IMR-90 (cell line): ENCODE measurements around the gene HNRNPH2. TPM values are rescaled to one million over a fixed set of nuclear protein-coding genes. Genes with fewer than 3 reads are reported as not detected.

Experiments used
- ATAC-seq: fragments of 200-7000 bp; cut with Tn5 transposase; 2 replicates; pipeline ENCODE4 v1.9.1; 2020; ENCODE audit warnings: low read depth, mild to moderate bottlenecking, moderate library complexity
- BruUV-seq: library from RNA; stranded (reverse); fragments of 400-500 nt; replicated peaks from 2 replicates; lab custom pipeline; 2021; lab: Mats Ljungman, UMichigan
- CTCF ChIA-PET: fragments of 300-600 bp; formaldehyde crosslinking; extraction: SDS; loops from one replicate; lab custom pipeline; 2021; ENCODE audit warnings: antibody characterized with exemption; lab: Yijun Ruan, JAX
- POLR2A ChIA-PET: fragments of 300-600 bp; sonication (Branson Sonifier 250); formaldehyde crosslinking; loops from one replicate; lab custom pipeline; 2022; ENCODE audit warnings: antibody characterized with exemption; ENCODE audit not compliant: unreplicated experiment; lab: Charles Lee
- DNase-seq: peaks from one replicate; pipeline ENCODE4 v3.0.0; 2013
- H2AFZ ChIP-seq: replicated peaks from 2 replicates; pipeline ENCODE3; 2013; ENCODE audit warnings: low read length, mild to moderate bottlenecking; ENCODE audit not compliant: poor library complexity
- H2AK5ac ChIP-seq: 2 replicates; pipeline ENCODE4 v1.6.1; 2013; ENCODE audit warnings: low read depth, low read length, inconsistent platforms
- H2AK9ac ChIP-seq: replicated peaks from 2 replicates; pipeline ENCODE3; 2013; ENCODE audit warnings: mild to moderate bottlenecking, low read depth, low read length, moderate library complexity; ENCODE audit not compliant: poor library complexity
- H2BK120ac ChIP-seq: 2 replicates; pipeline ENCODE4 v1.6.1; 2013; ENCODE audit warnings: low read depth, low read length, inconsistent platforms
- H2BK15ac ChIP-seq: 3 replicates; pipeline ENCODE4 v1.6.1; 2013; ENCODE audit warnings: low read depth, low read length, inconsistent platforms
- H2BK20ac ChIP-seq: 2 replicates; pipeline ENCODE4 v1.6.1; 2013; ENCODE audit warnings: low read depth, mild to moderate bottlenecking, inconsistent platforms, low read length, moderate library complexity
- H2BK5ac ChIP-seq: 2 replicates; pipeline ENCODE4 v1.6.1; 2013; ENCODE audit warnings: mild to moderate bottlenecking, low read depth, low read length, inconsistent platforms; ENCODE audit not compliant: poor library complexity, severe bottlenecking
- H3K14ac ChIP-seq: replicated peaks from 2 replicates; pipeline ENCODE4 v1.6.1; 2013; ENCODE audit warnings: low read depth, low read length, inconsistent platforms
- H3K18ac ChIP-seq: 2 replicates; pipeline ENCODE4 v1.6.1; 2013; ENCODE audit warnings: low read depth, low read length, control low read depth
- H3K23ac ChIP-seq: 2 replicates; pipeline ENCODE4 v1.6.1; 2013; ENCODE audit warnings: low read depth, low read length, inconsistent platforms
- H3K27ac ChIP-seq: 2 replicates; pipeline ENCODE4 v1.5.1; 2013; ENCODE audit warnings: mild to moderate bottlenecking, control low read depth, low read length; ENCODE audit not compliant: insufficient read depth
- H3K27me3 ChIP-seq: 2 replicates; pipeline ENCODE4 v1.6.1; 2013; ENCODE audit warnings: low read length; ENCODE audit not compliant: control insufficient read depth, insufficient read depth
- H3K36me3 ChIP-seq: 2 replicates; pipeline ENCODE4 v1.6.1; 2013; ENCODE audit warnings: low read length, mixed read lengths; ENCODE audit not compliant: control insufficient read depth, insufficient read depth
- H3K4ac ChIP-seq: 2 replicates; pipeline ENCODE4 v1.6.1; 2013; ENCODE audit warnings: low read depth, low read length, inconsistent platforms
- H3K4me1 ChIP-seq: 2 replicates; pipeline ENCODE4 v1.6.1; 2013; ENCODE audit warnings: low read length, mixed read lengths; ENCODE audit not compliant: control insufficient read depth, insufficient read depth
- H3K4me2 ChIP-seq: 2 replicates; pipeline ENCODE4 v1.6.1; 2013; ENCODE audit warnings: low read depth, mild to moderate bottlenecking, control low read depth, low read length, moderate library complexity
- H3K4me3 ChIP-seq: 2 replicates; pipeline ENCODE4 v1.5.1; 2013; ENCODE audit warnings: low read depth, mild to moderate bottlenecking, control low read depth, low read length, moderate library complexity; ENCODE audit not compliant: insufficient read depth
- H3K56ac ChIP-seq: 2 replicates; pipeline ENCODE4 v1.6.1; 2013; ENCODE audit warnings: low read length, inconsistent platforms; ENCODE audit not compliant: insufficient read depth; ENCODE audit errors: extremely low read depth
- H3K79me1 ChIP-seq, 2 experiments: 2 replicates each; pipeline ENCODE4 v1.6.1; 2013; ENCODE audit warnings: low read length in 2 of 2, inconsistent platforms in 1 of 2, low read depth in 1 of 2
- H3K9ac ChIP-seq: 2 replicates; pipeline ENCODE4 v1.6.1; 2013; ENCODE audit warnings: low read depth, low read length, control low read depth
- H3K9me1 ChIP-seq: 2 replicates; pipeline ENCODE4 v1.6.1; 2013; ENCODE audit warnings: low read length, inconsistent platforms; ENCODE audit not compliant: insufficient read depth
- H3K9me3 ChIP-seq: 2 replicates; pipeline ENCODE4 v1.6.1; 2013; ENCODE audit warnings: low read length; ENCODE audit not compliant: control insufficient read depth, insufficient read depth
- H4K20me1 ChIP-seq: 2 replicates; pipeline ENCODE4 v1.6.1; 2013; ENCODE audit warnings: low read length, inconsistent platforms; ENCODE audit not compliant: insufficient read depth
- H4K5ac ChIP-seq: 2 replicates; pipeline ENCODE4 v1.6.1; 2013; ENCODE audit warnings: mild to moderate bottlenecking, low read depth, low read length, control low read depth
- H4K8ac ChIP-seq, 2 experiments: 2 replicates each; pipeline ENCODE4 v1.6.1; 2013; ENCODE audit warnings: low read depth in 2 of 2, low read length in 2 of 2, control low read depth in 1 of 2, inconsistent platforms in 1 of 2
- H4K91ac ChIP-seq: 2 replicates; pipeline ENCODE4 v1.6.1; 2013; ENCODE audit warnings: low read depth, low read length, inconsistent platforms; ENCODE audit not compliant: insufficient read depth
- BHLHE40 ChIP-seq: fragments of 150-350 bp; IDR thresholded peaks from 2 replicates; pipeline ENCODE4 v1.6.1; 2016; ENCODE audit warnings: mild to moderate bottlenecking, low read depth, low read length
- CEBPB ChIP-seq: IDR thresholded peaks from 2 replicates; pipeline ENCODE4 v1.6.1; 2012; ENCODE audit warnings: low read depth, low read length, improper control_type of control experiment
- CHD1 ChIP-seq: IDR thresholded peaks from 2 replicates; pipeline ENCODE4 v1.6.1; 2012; ENCODE audit warnings: low read depth, low read length, improper control_type of control experiment
- CTCF ChIP-seq: conservative IDR thresholded peaks from 2 replicates; pipeline ENCODE4 v1.5.1; 2012; ENCODE audit warnings: mild to moderate bottlenecking, low read depth, low read length, improper control_type of control experiment
- ELK1 ChIP-seq: fragments of 150-350 bp; IDR thresholded peaks from 2 replicates; pipeline ENCODE4 v1.6.1; 2016; ENCODE audit warnings: low read depth, mild to moderate bottlenecking, low read length, moderate library complexity, borderline replicate concordance
- FOS ChIP-seq: fragments of 150-350 bp; IDR thresholded peaks from 2 replicates; pipeline ENCODE4 v1.6.1; 2016; ENCODE audit warnings: low read depth, low read length
- MAFK ChIP-seq: IDR thresholded peaks from 2 replicates; pipeline ENCODE4 v1.6.1; 2012; ENCODE audit warnings: low read depth, low read length, improper control_type of control experiment
- MAZ ChIP-seq: IDR thresholded peaks from 2 replicates; pipeline ENCODE4 v1.6.1; 2012; ENCODE audit warnings: low read depth, mild to moderate bottlenecking, low read length, improper control_type of control experiment, moderate library complexity, borderline replicate concordance
- MXI1 ChIP-seq: IDR thresholded peaks from 2 replicates; pipeline ENCODE4 v1.6.1; 2012; ENCODE audit warnings: low read depth, mild to moderate bottlenecking, low read length, moderate library complexity, borderline replicate concordance
- NFE2L2 ChIP-seq: fragments of 150-350 bp; IDR thresholded peaks from 2 replicates; pipeline ENCODE4 v1.6.1; 2016; ENCODE audit warnings: low read depth, mild to moderate bottlenecking, low read length
- POLR2A ChIP-seq: IDR thresholded peaks from 2 replicates; pipeline ENCODE4 v1.6.1; 2012; ENCODE audit warnings: mild to moderate bottlenecking, low read depth, low read length
- RAD21 ChIP-seq: IDR thresholded peaks from 2 replicates; pipeline ENCODE4 v1.6.1; 2012; ENCODE audit warnings: low read length, improper control_type of control experiment
- RCOR1 ChIP-seq: IDR thresholded peaks from 2 replicates; pipeline ENCODE4 v1.6.1; 2012; ENCODE audit warnings: mild to moderate bottlenecking, low read length, improper control_type of control experiment; ENCODE audit not compliant: insufficient replicate concordance
- RFX5 ChIP-seq: IDR thresholded peaks from 2 replicates; pipeline ENCODE4 v1.8.0; 2012; ENCODE audit warnings: low read depth, mild to moderate bottlenecking, low read length, moderate library complexity
- SMC3 ChIP-seq: fragments of 150-350 bp; IDR thresholded peaks from 2 replicates; pipeline ENCODE4 v1.6.1; 2016; ENCODE audit warnings: low read depth, mild to moderate bottlenecking, antibody characterized with exemption, low read length, moderate library complexity
- USF2 ChIP-seq: fragments of 150-350 bp; IDR thresholded peaks from 2 replicates; pipeline ENCODE4 v1.6.1; 2017; ENCODE audit warnings: mild to moderate bottlenecking, antibody characterized with exemption, low read length, low read depth
- WGBS, 2 experiments: methylation state at CpG; one replicate each; pipeline versions ENCODE4 v1.1.5 to v1.1.7; 2013; ENCODE audit warnings: missing lambda C conversion rate in 2 of 2; ENCODE audit not compliant: insufficient read length in 1 of 2; ENCODE audit errors: extremely low coverage in 2 of 2; 5-methylcytosine and 5-hydroxymethylcytosine counted together
- dilution Hi-C: fragments of 300-500 bp; cut with HindIII; formaldehyde crosslinking; loops from one replicate; pipeline ENCODE4 v1.14.3; 2018; ENCODE audit warnings: low sequenced_read_pairs; ENCODE audit not compliant: unreplicated experiment
- in situ Hi-C: fragments of 300-500 bp; cut with MboI; formaldehyde crosslinking; loops from 3 replicates; pipeline ENCODE4 v1.14.3; 2019; ENCODE audit warnings: low sequenced_read_pairs, inconsistent platforms, mixed read lengths
- intact Hi-C: fragments of 100-400 bp; cut with micrococcal nuclease; formaldehyde crosslinking; loops from 2 replicates; pipeline ENCODE4 v1.10.0; 2022
- polyA plus RNA-seq, 3 experiments: library from polyadenylated mRNA; depleted of rRNA; stranded (reverse); fragments of >200 nt; gene quantifications; 2 replicates each; pipeline ENCODE4 v1.2.3, GENCODE V29; 2012; ENCODE audit warnings: low replicate concordance in 1 of 3
- total RNA-seq: library from RNA; depleted of rRNA; stranded (reverse); fragments of >200 nt; gene quantifications from 2 replicates; pipeline ENCODE4 v1.2.3, GENCODE V29; 2012

Gene HNRNPH2
- total and polyA plus RNA-seq, 2 of the 4 experiments (the other 2 are of a cell fraction), result 42.8 to 54.3 TPM

- Histone ChIP-seq H3K4me1 (no peaks in the 10 kb centered on the region), H3K4me2 (no peak overlapping the region), H3K27ac (no peak overlapping the region), H2AK5ac (no peak overlapping the region), H3K56ac (no peak overlapping the region), H2AK9ac (no peak overlapping the region), H3K79me1 (no peaks in the 10 kb centered on the region), H3K9me3 (no peaks in the 10 kb centered on the region), H2BK120ac (no peak overlapping the region), H3K23ac (no peak overlapping the region), H4K5ac (no peak overlapping the region), H3K4ac (no peak overlapping the region), H2BK15ac (no peak overlapping the region), H4K8ac (no peak overlapping the region), H2BK5ac (no peak overlapping the region), H2BK20ac (no peak overlapping the region), H3K9ac (no peak overlapping the region), H4K91ac (no peak overlapping the region), H2AFZ (no peak overlapping the region), H3K18ac (no peak overlapping the region), H4K20me1 (no peaks in the 10 kb centered on the region), H3K27me3 (no peaks in the 10 kb centered on the region), H3K4me3 (no peak overlapping the region), H3K14ac (no peak overlapping the region), H3K9me1 (no peaks in the 10 kb centered on the region), H3K36me3 (no peaks in the 10 kb centered on the region)
- BruUV-seq, result no TSS peak
- DNase-seq (no peak), ATAC-seq (peak; percentile 24; the same call in 1 of the 2 replicates)
- in situ Hi-C loops (no loop called here), dilution Hi-C loops (no loop called here), intact Hi-C loops (no loop called here)
- WGBS, 2 experiments, result no CpG with 5 or more reads among the region's 1 CpG
- POLR2A ChIA-PET, result no interaction called here
- CTCF ChIA-PET, result no interaction called here
- no peak for TF ChIP-seq CEBPB
- no peak for TF ChIP-seq RCOR1
- no peak for TF ChIP-seq SMC3
- no peak for TF ChIP-seq BHLHE40
- TF ChIP-seq NFE2L2, result no peak
- TF ChIP-seq MAFK, result no peak
- TF ChIP-seq USF2, result no peak
- no peak for TF ChIP-seq ELK1
- no peak for TF ChIP-seq POLR2A
- no peak for TF ChIP-seq MXI1
- TF ChIP-seq RFX5, result no peak
- TF ChIP-seq CTCF, result no peak
- TF ChIP-seq FOS, result no peak
- no peak for TF ChIP-seq CHD1
- no peak for TF ChIP-seq RAD21
- no peak for TF ChIP-seq MAZ
Measured at GRCh38 chrX:101460669-101461068, 52.6 kb downstream of the HNRNPH2 start.
